Esophagus muscularis mucosa (tissue), 4 donors: ENCODE data around the gene VSIG10L2. TPM values are rescaled to one million over a fixed set of nuclear protein-coding genes. Genes with fewer than 3 reads are reported as not detected.

ENCODE experiments used
- DNase-seq: peaks from one replicate; pipeline ENCODE4 v3.0.0-alpha.2; 2017; ENCODE audit errors: extremely low spot score
- H3K27ac ChIP-seq, 4 donors: fragments of 200-600 bp; sonication (generic); replicated peaks in 1 of 4; 1 replicate in 3 of 4; 2 replicates in 1 of 4; pipeline ENCODE4 v1.5.1; 2016 to 2019; ENCODE audit warnings: mild to moderate bottlenecking in 1 of 4
- H3K27me3 ChIP-seq, 4 donors: fragments of 200-600 bp; sonication (generic); one replicate each; pipeline versions ENCODE4 v1.5.1 to v1.6.0; 2016 to 2019
- H3K36me3 ChIP-seq, 4 donors: fragments of 200-600 bp; sonication (generic); one replicate each; pipeline ENCODE4 v1.5.1; 2016 to 2019
- H3K4me1 ChIP-seq, 4 donors: fragments of 200-600 bp; sonication (generic); one replicate each; pipeline ENCODE4 v1.5.1; 2016 to 2019
- H3K4me3 ChIP-seq, 4 donors: fragments of 200-600 bp; sonication (generic); 1 replicate in 2 of 4; 2 replicates in 2 of 4; pipeline ENCODE4 v1.5.1; 2016 to 2019; ENCODE audit warnings: mild to moderate bottlenecking in 4 of 4, moderate library complexity in 1 of 4
- H3K9me3 ChIP-seq, 4 donors: fragments of 200-600 bp; sonication (generic); 1 replicate in 3 of 4; 2 replicates in 1 of 4; pipeline ENCODE4 v1.5.1; 2016 to 2019
- CTCF ChIP-seq, 3 experiments: fragments of 200-600 bp in 2 of 3; fragments of 450-650 bp in 1 of 3; sonication (generic) in 2 of 3; IDR thresholded peaks; one replicate each; pipeline ENCODE4 v1.5.1; 2017 to 2019; ENCODE audit warnings: antibody characterized with exemption in 3 of 3, mild to moderate bottlenecking in 2 of 3, moderate library complexity in 1 of 3
- EP300 ChIP-seq: sonication (generic); formaldehyde crosslinking; IDR thresholded peaks from one replicate; pipeline ENCODE4 v1.6.1; 2017; ENCODE audit warnings: antibody characterized with exemption
- POLR2A ChIP-seq: fragments of 450-650 bp; IDR thresholded peaks from one replicate; pipeline ENCODE4 v1.6.1; 2017; ENCODE audit warnings: antibody characterized with exemption, moderate library complexity, mild to moderate bottlenecking, low read depth
- POLR2AphosphoS5 ChIP-seq, 2 donors: sonication (generic); formaldehyde crosslinking; IDR thresholded peaks; one replicate each; pipeline ENCODE4 v1.6.1; 2017; ENCODE audit warnings: antibody characterized with exemption in 2 of 2
- WGBS: methylation state at CpG from one replicate; pipeline ENCODE4 v1.1.5; 2018; 5-methylcytosine and 5-hydroxymethylcytosine counted together
- intact Hi-C: fragments of 100-400 bp; cut with DNase I; formaldehyde crosslinking; loops from one replicate; pipeline ENCODE4 v1.15.1; 2023
- total RNA-seq, 4 donors: library from RNA; depleted of rRNA; stranded (reverse); fragments of >200 nt; gene quantifications; one replicate each; pipeline versions ENCODE4 v1.1.0 to v1.2.1, GENCODE V29; 2016

The VSIG10L2 gene
- total RNA-seq, result under 1 TPM in 3 of 4 donors, not detected in 1; 0.33 to 0.57 (median 0.39) TPM

GRCh38 chr11:125945797-125946520 is at the start of gene VSIG10L2:
Gene VSIG10L2 (plus strand): TSS chr11:125946044. CDS start chr11:125946056, 12 bp downstream.
- WGBS, result 91% methylated on average over 8 of the region's 8 CpGs
- peaks cover 6 to 15% (median 12%) of the 10 kb centered on the region in 4 donors for H3K4me1 ChIP-seq
- H3K9me3 ChIP-seq, result no peaks in the 10 kb centered on the region
- H3K4me3 ChIP-seq, result no peak within 1 kb of the TSS
- TF ChIP-seq POLR2A (no peak), CTCF (IDR thresholded peaks at IDR 0.05) (no peak), EP300 (no peak), POLR2AphosphoS5 (IDR thresholded peaks at IDR 0.05) (no peak)
- no peaks in the 10 kb centered on the region for H3K27me3 ChIP-seq
- no peak within 1 kb of the TSS for H3K27ac ChIP-seq
- DNase-seq, result peak; percentile 82
- intact Hi-C loops, result no loop called here
- H3K36me3 ChIP-seq, result no peaks in the 10 kb centered on the region

GRCh38 chr11:125901872-125902271 is 44.0 kb upstream of the VSIG10L2 start:
- H3K4me1 ChIP-seq, result peaks cover 17 to 29% (median 27%) of the 10 kb centered on the region in 4 donors
- H3K4me3 ChIP-seq, result peak overlapping the region; percentile 60 to 70 (median 65)
- H3K27ac ChIP-seq, result no peak overlapping the region
- TF ChIP-seq POLR2A, result no peak
- no peak for TF ChIP-seq EP300
- TF ChIP-seq CTCF (IDR thresholded peaks at IDR 0.05), result no peak
- no peak for TF ChIP-seq POLR2AphosphoS5 (IDR thresholded peaks at IDR 0.05)
- peaks cover 0 to 34% (median 17%) of the 10 kb centered on the region in 4 donors for H3K27me3 ChIP-seq
- intact Hi-C loops, result no loop called here
- no peak for DNase-seq
- peaks cover 0 to 16% (median 14%) of the 10 kb centered on the region in 4 donors for H3K36me3 ChIP-seq
- 86% methylated on average over 6 of the region's 6 CpGs for WGBS
- no peaks in the 10 kb centered on the region for H3K9me3 ChIP-seq

GRCh38 chr11:125902277-125902926 is 43.4 kb upstream of the VSIG10L2 start:
- intact Hi-C loops, result no loop called here
- Histone ChIP-seq H3K27me3 (peaks cover 0 to 34% (median 17%) of the 10 kb centered on the region in 4 donors), H3K4me1 (peaks cover 17 to 29% (median 27%) of the 10 kb centered on the region in 4 donors), H3K9me3 (no peaks in the 10 kb centered on the region), H3K36me3 (peaks cover 0 to 16% (median 14%) of the 10 kb centered on the region in 4 donors), H3K27ac (peak overlapping the region; percentile 69 to 92 (median 80)), H3K4me3 (peak overlapping the region; percentile 60 to 70 (median 65))
- DNase-seq, result no peak
- 40% methylated on average over 12 of the region's 20 CpGs for WGBS
- no peak for TF ChIP-seq CTCF (IDR thresholded peaks at IDR 0.05)
- TF ChIP-seq POLR2AphosphoS5 (IDR thresholded peaks at IDR 0.05), result no peak
- no peak for TF ChIP-seq EP300
- TF ChIP-seq POLR2A, result no peak

GRCh38 chr11:125902927-125903710 is 42.7 kb upstream of the VSIG10L2 start, which contains the start of gene PUS3:
Gene PUS3 (minus strand): TSS chr11:125903206. CDS start chr11:125896284, 6,922 bp downstream.
- DNase-seq, result peak; percentile 97
- peaks cover 17 to 29% (median 27%) of the 10 kb centered on the region in 4 donors for H3K4me1 ChIP-seq
- peaks cover 0 to 16% (median 14%) of the 10 kb centered on the region in 4 donors for H3K36me3 ChIP-seq
- TF ChIP-seq EP300 (no peak), POLR2AphosphoS5 (IDR thresholded peaks at IDR 0.05) (peak; percentile 87 to 94), CTCF (IDR thresholded peaks at IDR 0.05) (no peak)
- peaks cover 0 to 34% (median 17%) of the 10 kb centered on the region in 4 donors for H3K27me3 ChIP-seq
- no peaks in the 10 kb centered on the region for H3K9me3 ChIP-seq
- peak within 1 kb of the TSS; percentile 69 to 92 (median 80) for H3K27ac ChIP-seq
- 2% methylated on average over 31 of the region's 31 CpGs for WGBS
- intact Hi-C loops, result no loop called here
- peak within 1 kb of the TSS; percentile 60 to 70 (median 65) for H3K4me3 ChIP-seq
